ENCODE measurements around the gene GCSAML.

GRCh38 chr1:247548769-247549182 lies at the start of gene GCSAML:
- no peak for TF ChIP-seq CTCF (conservative IDR thresholded peaks at IDR 0.05; ENCODE audit: low read depth in 2 of 2)
- TF ChIP-seq EZH2 (IDR thresholded peaks at IDR 0.05; ENCODE audit: low read depth, unreplicated experiment) = no peak
- TF ChIP-seq REST (IDR thresholded peaks at IDR 0.05; ENCODE audit: unreplicated experiment) = no peak
- no peak for TF ChIP-seq ZNF462 (CRISPR knock-in tag; IDR thresholded peaks at IDR 0.05)
- TF ChIP-seq ETS1 (IDR thresholded peaks at IDR 0.05) = no peak
- TF ChIP-seq POLR2AphosphoS5 (IDR thresholded peaks at IDR 0.05; ENCODE audit: low read depth) = no peak
- TF ChIP-seq EZH2phosphoT487 (IDR thresholded peaks at IDR 0.05; ENCODE audit: unreplicated experiment) = no peak
- TF ChIP-seq JUNB (IDR thresholded peaks at IDR 0.05; ENCODE audit: unreplicated experiment) = no peak
